NCI-H446 (cell line): ENCODE data around the gene TMEM222.

Experiments used
- DNase-seq, 2 experiments: peaks; one replicate each; lab custom pipeline; 2025; lab: John Stamatoyannopoulos, UW

TMEM222 gene

GRCh38 chr1:27359822-27360158 is 37.8 kb downstream of the TMEM222 start:
- DNase-seq = no peak

- DNase-seq = no peak
Observed at GRCh38 chr1:27360159-27361043, 38.4 kb downstream of the TMEM222 start.

GRCh38 chr1:27361044-27361402 is 39.1 kb downstream of the TMEM222 start:
- no peak for DNase-seq

DNA sequence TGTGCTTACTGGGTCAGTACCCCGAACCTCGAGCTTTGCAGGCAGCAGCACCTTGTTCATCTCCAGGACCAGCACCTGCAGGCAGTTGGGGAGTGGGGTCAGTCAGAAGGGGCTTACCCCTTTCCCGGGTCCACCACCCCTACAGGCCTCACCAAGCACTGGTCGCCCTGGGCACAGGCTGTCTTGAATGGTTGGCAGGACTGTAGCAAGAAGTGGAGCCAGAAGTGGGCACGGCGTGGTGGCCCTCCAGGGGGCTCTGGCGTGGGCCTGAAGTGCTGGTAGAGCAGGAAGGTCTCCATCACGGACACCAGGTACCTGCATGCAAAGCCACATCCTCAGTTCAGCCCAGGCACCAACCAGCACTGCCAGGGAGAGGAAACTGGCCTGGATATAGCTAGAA is 39.6 kb downstream of the TMEM222 start:
- no peak for DNase-seq

DNA sequence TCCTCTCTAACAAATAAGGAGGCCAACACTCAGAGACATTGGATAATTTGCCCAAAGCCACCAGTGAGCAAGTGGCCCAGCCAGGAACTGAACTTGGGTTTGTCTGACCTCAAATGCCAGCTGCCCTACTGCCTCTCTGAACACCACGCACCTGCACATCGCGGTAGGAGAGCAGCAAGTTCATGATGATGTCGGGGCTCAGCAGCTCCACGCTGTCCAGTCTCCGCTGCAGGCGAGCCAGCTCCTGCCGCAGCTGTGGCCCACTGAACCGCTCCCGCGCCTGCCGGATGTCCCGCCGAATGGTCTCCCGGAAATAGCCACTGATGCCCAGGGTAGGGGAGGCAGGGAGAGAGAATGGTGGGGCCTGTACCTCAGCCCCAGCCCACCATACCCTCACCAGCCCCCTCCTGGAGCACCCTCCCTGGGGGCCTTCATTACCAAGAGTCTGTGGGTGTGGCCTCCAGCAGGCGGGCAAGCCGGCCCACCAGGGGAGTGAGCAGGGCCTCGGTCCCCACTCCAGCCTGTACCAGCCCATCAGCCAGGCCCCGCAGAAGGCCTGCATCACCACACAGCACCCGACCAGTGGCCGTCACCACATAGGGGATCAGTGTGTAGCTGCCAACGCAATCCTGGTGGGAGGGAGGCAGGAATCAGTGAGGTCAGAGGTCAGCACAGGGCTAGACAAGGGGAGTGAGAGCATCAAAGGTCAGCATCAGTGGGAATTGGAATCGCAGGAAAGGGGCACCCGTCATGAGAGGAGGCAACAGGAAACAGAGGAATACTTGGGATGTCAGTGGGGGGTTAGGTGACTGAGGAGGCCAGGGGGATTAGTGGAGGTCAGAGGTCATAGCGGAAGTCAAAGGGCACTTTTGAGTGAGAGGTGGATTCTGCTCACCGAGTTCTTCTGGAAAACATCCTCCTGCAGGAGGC is 42.1 kb downstream of the TMEM222 start:
- no peak for DNase-seq

- DNase-seq = no peak
Observed at GRCh38 chr1:27364696-27365371, 42.9 kb downstream of the TMEM222 start.

- DNase-seq = peak; percentile 88 to 95
Observed at GRCh38 chr1:27365372-27366112, 43.6 kb downstream of the TMEM222 start.

DNA sequence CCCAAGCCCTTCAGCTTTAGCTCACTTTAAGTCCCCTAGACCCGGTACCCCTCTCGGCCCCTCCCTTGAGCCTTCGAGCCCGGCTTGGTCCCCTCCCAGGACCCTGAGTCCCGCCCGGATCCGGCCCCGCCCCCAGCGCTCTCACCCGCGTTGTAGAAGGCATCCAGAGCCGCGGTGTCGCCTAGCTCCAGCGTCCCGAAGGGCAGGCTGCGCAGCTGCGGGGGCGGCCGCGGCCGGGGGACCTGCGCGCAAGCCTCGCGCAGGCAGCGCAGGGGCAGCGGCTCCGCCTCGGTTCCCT is 44.1 kb downstream of the TMEM222 start:
- peak; percentile 79 to 87 for DNase-seq

DNA sequence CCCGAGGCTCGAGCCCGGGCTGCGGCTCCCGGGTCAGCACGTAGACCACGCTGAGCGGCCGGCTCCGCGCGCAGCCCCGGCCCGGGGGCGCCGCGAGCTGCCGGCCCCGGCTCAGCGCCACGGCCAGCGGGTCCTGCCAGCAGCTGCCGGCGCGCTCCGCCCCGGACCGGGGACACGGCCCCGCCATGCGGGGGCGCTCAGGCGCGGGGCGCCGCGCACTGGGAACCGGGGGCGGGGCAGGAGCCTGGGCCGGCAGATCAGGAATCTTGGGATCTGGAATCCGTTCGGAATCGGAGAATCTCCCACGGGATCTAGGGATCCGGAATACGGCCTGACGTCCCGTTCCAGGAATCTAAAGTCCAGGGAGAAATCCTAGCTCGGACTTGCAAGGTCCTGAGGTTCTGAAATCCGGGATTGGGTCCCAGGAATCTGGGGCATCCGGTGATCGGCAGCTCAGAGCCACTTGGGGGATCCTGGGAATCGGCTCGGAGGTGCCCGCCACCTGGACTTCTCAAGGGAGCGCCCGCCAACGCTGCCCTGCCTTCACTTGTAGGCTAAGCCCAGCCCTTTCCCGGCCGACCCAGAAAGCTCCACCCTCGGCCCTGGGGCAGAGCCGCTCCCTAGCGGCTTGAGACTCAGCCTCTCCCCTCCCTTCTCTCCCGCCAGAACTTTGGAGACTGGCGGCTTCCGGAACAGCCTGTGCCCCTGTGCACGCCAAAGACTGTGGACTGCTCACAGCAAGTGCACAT is 44.6 kb downstream of the TMEM222 start, which contains the start of gene MAP3K6:
Gene MAP3K6, minus strand, starts transcription at position 551 of the 749 bp plus-strand sequence. Its CDS starts 364 bp downstream, at position 187.
- peak; percentile 46 to 87 for DNase-seq

GRCh38 chr1:27367160-27367650 is 45.2 kb downstream of the TMEM222 start:
- no peak for DNase-seq

DNA sequence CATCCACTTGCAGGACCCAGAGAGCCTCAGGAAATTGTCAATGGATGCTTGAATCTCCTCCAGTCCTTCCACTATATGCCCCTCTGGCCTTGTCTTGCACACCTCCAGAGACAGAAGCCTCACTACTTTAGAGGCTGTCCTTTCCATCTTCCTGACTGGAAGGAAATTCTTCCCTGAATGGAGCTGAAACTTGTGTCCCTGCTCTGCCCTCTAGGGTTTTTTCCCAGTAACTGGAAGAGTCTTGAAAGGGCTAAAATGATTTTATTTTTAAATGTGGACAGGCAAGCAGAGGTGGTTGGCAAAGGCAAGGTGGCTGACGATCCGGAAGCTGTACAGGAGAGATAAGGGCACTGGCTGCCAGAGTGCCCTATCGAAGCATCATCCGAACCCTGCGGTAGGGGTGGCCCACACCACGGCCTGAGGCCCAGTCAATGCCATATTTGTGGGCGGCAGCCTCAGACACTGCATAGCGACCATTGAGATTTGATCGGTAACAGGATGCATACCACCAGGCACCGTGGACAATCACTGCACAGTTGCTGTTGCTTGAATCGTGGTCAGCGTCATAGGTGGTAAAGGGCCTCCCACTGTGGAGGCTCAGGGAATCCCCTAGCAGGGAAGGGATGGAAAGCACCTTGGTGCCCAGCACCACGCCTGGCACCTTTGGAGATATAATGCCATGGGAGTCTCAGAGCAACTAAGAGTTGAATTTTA is 47.1 kb downstream of the TMEM222 start:
- DNase-seq = peak in 1 of 2 experiments; percentile 36

DNA sequence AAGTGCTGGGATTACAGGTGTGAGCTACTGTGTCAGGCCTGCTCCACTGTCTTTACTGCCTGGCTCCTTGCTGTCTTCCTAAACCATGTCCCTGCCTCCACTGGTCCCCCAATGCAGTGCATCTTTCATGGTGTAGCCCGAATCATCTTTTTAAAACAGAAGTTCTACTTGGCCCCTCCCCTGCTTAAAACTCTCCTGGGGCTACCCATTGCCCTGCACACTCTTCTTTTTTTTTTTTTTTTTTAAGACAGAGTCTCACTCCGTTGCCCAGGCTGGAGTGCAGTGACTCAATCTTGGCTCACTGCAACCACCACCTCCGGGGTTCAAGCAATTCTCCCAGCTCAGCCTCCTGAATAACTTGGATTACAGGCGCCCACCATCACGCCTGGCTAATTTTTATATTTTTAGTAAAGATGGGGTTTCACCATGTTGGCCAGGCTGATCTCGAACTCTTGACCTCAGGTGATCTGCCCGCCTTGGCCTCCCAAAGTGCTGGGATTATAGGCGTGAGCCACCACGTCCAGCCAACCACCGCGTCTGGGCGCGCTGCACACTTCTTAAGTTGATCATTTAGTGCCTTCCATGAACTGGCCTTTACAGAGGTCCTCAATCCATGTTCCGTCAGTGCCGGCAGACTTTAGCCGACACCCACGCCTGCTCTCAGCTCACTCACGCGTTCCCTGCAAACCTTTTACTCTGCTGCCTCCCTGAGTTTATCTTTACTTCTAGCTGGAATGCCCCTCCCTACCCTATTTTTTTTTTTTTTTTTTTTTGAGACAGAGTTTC is 50.3 kb downstream of the TMEM222 start:
- DNase-seq = no peak

GRCh38 chr1:27372808-27373690 is 51.1 kb downstream of the TMEM222 start:
- no peak for DNase-seq

DNA sequence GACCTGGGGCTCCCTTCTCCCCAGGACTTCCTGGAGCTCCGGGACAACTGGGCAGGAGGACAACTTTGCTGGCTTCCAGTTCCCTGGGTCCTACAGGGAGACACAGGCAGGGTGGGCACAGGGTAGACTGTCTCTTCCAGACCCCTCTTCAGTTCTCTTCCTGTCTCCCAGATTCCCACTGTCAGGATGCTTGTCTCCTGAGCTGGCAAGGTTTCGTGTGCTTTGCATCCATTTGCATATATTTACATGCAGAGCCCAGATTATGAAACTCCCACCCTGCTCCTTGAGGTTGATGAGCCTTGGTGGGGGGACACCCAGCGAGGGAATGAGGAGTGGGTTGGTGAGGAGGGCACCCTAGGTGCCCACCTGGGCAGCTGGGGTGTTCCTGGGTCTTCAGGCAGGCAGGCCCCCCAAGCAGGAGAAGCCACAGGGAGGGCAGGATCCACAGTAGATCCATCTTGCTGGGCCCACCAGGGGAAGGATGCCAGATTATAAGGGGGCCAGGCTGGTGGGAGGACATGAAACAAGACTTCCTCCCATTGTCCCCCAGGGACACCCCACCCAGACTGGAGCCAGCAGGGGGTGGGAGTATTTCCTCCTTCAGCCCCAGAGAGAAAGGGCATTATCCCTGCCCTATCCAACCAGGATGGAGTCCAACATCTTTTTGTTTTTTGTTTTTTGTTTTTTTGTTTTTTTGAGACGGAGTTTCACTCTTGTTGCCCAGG is 52.6 kb downstream of the TMEM222 start, which contains the start of gene FCN3:
Gene FCN3, minus strand, starts transcription at position 463 of the 725 bp plus-strand sequence. Its CDS starts 6 bp downstream, at position 457.
- no peak for DNase-seq

DNA sequence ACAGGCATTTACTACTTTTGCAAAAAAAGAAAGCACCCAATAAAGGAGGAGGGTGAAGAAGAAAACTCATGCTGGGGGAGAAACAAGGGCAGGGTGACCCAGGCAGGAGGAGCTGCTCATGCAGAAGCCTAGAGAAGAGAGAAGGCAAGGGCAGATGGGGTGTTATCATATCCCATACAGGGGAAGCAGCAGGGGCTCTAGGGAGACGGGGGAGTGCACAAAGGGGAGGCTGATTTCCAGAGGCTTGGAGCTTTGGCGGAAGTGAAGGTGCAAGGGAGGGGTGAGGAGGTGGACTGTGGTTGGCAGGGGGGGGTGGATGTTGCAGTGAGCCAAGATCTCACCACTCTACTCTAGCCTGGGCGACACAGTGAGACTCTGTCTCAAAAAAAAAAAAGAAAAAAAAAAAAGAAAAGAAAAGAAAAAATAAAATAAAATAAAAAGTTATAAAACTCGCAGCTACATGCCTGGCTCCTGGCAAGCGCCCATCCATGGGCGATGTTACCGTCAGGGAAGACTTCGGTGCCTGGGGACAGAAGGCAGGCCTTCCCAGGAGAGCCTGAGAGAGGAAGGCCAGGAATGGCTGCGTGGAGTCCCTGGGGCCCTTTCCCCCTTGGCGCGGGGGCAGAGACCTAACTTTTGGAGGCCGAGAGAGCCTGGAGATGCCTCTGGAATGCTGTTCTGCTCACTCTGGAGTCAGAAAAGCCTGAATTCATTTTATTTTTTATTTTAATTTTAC is 56.0 kb downstream of the TMEM222 start:
- no peak for DNase-seq

- DNase-seq = no peak
Observed at GRCh38 chr1:27379564-27380122, 57.7 kb downstream of the TMEM222 start.
